Activated effector memory CD4-positive, alpha-beta T cell treated with Interleukin-2 at 50 U/mL for 16 hours (primary cell): ENCODE measurements around the gene ATP2B2.

Source experiments
- DNase-seq: peaks from one replicate; pipeline ENCODE4 v3.0.0-alpha.2; 2020

The ATP2B2 gene

DNA sequence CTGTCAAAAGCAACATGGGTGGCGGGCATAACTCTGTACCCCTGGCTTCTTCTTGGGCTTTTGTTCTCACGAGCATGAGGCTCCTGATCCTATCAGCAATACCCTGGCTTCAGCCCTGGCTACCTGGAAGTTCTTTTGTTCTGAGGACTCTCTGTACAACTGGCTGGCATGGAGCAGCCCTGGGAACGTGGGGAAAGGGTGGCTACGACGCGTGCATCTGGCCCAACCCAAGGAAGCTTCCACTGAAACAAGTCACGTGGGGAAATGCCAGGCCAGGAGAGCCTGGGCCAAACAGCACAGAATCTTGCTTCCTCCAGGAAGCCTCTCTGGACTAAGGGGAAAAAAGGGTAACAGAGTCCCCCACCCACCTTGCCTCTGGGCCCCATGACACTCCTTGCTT, 22.7 kb upstream of the ATP2B2 start:
- DNase-seq: no peak

DNA sequence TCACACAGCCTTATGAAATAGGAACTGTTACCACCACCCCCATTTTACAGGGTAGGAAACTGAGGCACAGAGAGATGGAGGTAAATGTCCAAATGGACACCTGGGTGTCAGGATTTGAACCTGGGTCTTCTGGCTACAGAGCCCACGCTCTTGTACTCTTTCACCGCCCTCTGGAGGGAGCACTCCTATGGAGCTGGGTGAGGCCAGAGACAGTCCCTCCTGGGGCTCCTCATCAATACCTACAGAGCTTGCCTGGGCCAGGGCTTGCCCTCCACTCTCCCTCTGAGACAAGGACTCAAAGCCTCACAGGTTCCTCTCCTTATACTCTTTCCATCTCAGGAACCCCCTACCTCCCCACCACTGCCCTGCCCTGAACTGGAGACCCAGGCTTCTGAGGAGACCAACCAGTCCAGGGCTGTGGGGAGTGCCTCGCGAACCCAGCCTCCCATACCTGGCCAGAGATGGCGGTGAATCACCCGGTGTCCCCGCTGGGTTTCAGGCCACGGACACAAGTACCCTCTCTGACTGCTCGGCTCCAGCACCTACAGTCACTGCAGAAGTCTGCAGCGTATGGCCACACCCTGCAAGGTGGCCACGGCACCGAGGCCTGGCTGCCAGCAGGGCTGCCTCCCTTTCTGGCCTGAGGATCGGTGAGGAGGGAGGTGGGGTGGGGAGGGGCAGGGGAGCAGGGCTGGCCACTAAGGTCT, 22.1 kb upstream of the ATP2B2 start:
- no peak for DNase-seq

DNA sequence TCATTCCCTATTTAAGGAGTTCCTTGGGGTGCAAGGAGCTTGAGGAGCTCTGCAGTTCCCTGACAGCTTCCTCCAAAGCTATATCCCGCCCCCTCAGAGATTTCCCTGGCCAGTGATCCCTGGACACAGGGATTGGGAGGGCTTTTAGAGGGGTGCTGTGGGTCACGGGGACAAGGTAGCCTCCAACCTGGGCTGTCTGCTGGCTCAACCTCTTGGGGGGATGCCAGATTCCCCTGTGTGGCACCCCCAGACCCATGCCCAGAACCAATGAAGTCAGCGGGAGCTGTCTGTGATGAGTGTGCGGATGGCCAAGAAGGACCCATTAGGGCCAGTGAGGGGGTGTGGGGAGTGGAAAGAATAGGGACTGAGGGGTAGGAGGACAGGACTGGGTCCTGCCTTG, 21.0 kb upstream of the ATP2B2 start:
- DNase-seq: no peak

DNA sequence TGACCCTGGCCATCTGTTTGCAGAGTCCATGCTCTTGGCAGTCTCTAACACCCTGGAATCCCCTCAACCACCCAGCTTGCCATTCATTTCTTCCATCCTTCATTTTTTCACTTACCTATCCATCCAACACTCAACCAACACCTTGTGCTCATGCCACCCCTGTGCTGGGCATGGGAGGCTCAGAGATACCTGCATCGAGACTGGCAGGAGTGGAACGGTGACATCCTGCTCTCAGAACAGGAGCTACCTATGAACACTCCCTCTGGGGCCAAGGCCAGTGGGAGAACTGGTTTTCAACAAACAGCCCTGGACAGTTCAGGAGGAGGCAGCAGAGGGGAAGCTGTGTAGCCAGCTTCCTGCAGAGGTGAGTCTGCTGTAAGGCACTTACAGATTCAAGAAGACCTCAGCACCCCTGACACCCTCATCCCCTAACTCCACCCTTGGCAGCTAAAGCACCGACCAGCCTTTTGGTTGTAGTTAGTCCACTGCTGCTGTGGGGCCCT, 19.5 kb upstream of the ATP2B2 start:
- DNase-seq: no peak

DNA sequence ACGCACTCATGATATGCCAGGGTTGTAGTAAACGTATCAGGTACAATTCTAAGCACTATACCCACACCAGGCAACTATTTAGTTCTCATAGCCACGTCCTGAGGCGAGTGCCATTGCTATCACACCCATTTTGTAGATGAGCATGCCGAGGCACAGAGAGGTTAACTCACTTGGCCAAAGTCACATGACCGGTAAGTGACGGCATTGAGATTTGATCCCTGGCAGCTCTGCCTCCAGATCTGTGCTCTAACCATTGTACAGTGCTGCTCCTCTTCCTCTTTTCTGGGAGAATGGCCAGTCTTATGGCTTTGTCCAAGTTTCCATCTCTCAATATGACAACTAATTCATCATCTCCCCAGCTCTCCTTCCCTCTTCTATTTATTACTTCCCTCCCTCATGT, 18.9 kb upstream of the ATP2B2 start:
- DNase-seq: no peak

DNA sequence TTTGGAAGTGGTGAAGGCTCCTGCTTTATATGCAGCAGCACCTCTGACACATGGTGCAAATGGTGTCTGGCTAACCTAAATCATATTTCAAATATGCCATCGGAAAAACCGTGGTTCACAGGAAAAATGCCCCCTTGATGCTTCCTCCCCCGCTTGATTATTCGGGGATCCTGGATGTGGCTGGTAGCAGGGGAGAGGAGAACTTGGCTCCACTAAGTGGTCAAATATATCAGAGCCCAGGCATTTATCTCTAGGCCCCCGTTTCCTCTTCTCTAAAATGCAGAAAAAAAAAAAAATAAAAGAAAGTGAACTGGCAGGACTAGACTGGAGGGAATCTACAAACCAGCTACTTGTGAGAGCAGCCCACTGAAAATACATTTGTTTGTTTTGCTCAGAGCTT, 18.2 kb upstream of the ATP2B2 start:
- DNase-seq: no peak

DNA sequence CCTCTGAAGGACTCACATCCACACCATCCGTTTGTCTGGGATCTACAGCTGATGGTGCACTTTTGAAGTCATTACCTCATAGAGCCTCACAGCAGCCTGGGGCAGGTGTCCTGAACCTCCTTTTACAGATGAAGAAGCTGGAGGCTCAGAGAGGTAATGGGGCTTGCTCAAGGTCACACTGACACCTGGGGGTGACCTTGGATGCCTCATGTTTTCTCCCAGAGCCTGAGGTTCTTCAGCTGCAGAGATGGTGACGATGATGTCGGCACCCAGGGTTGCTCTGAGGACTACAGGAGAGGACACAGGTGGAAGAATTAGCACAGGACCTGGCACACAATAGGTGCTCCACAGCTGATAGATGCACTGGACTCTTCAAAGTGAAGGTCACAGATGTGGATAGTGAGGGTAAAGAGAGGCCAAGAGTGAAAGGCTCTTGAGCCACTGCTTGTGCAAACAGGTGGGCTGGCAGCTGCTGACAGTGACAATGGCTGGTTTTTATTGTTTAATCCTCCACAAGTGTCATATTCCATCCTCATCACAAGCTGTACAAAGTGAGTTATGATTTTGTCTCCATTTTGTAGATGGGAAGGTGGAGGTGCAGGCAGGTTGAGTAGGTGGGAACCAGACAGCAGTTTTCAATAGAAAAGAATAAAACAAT, 17.4 kb upstream of the ATP2B2 start:
- no peak for DNase-seq

DNA sequence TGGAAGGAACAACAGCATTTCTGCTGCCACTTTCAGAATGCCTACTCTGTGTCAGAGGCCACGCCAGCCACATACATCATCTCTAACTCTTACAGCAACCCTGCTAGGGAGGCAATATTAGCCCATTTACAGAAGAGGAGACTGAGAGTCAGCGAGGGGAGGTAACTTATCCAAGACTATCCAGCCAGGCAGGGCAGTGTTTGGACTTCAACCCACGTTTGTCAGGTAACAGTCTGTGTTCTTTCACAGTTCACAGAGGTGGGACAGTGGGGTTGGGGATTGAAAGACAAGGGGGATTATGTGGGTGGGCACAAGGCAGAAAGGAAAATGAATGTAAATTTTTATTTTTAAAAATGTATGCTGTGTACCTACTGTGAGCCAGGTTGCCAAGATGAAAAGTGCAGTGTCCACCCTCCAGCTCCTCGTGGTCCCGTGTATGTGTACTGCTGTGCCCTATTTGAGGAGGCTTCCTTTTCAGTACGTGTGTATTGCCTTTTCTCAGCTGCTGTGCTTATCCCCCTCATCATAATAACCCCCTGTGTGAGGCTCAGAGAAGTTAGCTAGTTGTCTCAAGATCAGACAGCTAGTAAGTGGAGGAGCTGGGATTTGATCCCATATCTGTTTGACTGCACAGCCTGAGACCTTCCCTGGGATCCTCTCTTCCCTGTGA, 16.5 kb upstream of the ATP2B2 start:
- DNase-seq: no peak

DNA sequence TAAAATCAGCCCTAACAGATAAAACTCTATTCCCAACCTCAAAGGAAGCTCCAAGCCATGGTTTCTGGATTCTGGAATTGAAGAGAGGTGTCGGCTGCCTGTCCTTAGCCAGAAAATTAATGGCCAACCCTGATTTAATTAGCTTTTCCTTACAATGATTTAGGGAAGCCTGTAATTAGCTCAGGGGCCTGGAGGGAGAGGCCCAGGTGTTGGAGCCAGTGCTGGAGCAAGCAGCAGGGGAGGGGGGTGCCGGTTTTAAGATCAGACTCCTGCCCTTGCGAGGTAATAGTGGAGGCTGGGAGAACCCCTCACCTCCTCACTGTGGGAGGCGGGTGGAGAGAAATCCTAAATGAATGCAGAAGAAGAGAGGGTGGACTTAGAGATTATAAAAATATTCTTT, 14.7 kb upstream of the ATP2B2 start:
- DNase-seq: no peak

DNA sequence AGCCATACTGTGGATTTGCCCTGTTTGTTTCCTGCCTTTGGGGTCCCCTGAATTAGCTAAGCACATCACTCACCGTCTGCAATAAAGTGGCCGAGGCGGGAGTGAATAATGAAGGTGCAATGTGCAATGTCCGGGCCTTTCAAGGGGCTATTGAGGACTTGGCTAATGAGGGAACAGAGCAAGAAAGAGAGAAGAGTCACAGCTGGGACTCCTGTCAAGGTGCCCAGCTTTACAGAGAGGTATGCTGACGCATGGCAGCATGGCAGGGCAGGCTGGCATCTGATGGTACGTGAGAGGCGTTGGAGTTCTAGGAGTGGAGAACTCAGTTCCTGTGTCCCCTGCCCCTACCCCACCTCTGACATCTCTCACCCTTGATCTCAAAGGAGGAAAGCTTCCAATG, 13.8 kb upstream of the ATP2B2 start:
- DNase-seq: no peak

DNA sequence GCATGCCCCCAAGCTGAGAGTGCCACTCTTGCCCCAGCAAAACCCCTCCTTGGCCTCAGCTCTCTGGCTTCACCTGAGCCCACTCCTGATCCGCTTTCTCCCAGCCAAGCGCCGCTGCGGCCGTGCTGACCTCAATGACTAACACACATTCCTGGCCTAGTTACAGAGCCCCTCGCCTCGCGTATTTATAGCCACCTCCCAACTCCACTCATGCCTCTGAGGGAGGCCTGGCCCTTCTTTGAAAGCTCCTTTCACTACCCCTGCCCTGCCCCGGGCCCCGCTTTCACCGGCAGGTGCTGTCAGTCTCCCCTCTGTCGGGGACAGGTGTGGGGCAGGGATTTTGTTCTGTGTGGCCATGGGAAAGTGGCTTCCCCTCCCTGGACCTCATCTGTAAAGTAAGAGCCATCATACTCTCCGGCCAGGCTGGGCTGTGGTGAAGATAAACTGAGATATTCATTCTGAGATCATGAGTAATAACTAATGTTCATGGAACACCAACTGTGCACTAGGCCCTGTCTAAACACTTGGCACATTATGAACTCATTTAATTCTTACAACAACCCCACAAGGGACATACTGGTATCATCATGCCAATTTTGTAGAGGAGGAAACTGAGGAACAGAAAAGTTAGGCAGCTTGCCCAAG, 13.2 kb upstream of the ATP2B2 start:
- DNase-seq: no peak

DNA sequence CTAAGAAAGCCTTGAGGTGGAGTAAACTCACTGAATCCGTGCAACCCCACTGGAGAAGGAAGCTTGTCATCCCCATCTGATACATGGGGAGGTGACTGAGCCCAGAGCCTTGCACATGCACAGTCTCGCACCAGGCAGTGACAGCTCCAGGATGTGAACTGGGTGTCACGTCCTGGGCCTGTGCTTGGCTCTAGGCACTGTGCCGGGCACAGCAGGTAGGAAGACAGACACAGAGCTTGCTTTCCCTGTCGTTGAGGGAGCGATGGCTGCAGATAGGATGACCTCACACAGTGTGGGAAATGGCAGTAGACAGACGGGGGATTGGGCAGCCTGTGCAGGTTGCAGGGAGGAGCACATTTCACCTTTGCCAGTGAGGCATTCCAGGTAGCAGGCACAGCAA, 12.2 kb upstream of the ATP2B2 start:
- DNase-seq: no peak

DNA sequence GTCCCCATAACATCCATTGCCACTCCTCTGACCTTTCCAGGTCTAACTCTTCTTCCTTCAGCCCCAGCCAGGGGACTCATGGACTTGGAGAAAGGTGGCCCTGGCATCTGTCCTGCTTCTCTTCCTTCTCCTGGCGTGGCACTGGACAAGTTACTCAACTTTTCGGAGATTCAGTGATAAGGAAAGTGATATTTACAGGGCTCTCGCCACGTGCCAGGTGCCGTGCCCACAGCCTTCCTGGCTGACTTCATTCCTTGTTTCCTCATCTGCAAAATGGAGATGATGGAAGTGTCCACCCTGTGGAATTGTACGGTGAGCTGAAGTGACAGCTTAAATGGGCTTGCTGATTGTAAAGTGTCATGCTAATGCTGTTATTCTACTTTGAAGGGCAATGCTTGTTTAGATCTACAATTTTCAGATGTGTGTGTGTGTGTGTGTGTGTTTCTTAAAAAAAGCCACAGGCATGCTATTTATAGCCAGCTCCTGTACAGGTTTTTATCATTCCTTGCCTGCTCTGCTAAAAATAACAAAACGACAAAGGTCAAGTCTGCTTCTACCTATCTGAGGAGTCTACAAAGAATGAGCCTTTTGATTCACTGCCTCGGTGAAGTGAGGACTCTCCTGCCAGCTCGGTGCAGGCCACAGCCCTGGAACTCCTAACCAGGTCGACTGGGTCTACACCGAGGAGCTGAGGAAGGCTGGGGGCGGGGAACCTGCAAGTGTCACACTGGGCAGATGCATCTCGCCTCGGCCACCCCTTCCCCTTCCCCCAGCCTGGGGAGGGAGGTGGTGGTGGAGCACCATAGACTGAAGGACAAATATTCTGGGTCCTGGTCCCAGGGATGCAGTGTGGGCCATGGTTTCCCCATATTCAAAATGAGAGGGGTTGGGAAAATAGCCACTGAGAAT, 11.4 kb upstream of the ATP2B2 start:
- DNase-seq: no peak

DNA sequence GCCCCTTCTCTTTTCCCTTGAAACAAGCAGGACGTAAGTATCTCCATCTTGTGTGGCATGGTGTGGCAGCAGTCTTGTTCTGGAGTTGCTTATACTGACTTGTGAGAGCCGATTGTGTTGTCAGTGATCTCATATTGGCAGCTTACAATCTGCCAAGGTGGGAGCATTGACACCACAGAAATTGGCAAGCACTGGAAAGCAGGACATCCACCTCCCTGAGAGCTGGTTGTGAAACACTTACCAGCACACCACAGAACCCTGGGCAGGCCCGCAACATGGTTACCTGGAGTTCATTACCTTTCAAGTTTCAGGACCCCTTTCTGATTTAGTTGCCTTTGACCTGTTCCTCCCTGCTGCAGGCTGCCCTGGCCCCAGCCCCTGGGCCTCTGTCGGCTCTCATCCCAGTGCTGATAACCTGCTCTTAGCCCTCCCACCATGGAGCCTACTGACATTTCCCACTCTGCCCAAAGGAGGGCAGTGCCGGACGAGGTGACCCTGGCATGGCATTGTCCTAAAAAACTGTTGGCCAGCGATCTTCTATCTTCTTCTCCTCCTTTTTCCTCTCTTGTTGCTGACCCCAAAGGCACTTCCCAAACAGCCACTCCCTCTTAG, 10.6 kb upstream of the ATP2B2 start:
- no peak for DNase-seq

DNA sequence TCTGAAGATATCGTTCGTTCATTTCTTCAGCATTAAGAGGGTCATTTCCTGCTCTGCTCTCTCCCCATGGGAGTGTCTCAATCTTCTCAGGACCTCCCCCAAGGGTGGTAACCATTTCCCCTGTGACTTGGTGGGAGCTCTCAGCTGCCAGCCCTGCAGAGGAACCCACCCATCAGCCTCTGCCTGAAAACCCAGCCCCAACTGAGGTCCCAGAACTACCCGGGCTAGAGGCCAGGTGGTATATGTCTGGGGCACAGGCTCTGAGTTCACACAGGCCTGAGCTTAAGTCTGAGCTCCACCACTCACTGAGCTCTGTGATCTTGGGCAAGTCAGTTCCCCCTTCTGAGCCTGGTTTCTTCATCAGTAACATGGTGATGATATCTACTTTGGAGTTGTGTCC, 10.0 kb upstream of the ATP2B2 start:
- no peak for DNase-seq

DNA sequence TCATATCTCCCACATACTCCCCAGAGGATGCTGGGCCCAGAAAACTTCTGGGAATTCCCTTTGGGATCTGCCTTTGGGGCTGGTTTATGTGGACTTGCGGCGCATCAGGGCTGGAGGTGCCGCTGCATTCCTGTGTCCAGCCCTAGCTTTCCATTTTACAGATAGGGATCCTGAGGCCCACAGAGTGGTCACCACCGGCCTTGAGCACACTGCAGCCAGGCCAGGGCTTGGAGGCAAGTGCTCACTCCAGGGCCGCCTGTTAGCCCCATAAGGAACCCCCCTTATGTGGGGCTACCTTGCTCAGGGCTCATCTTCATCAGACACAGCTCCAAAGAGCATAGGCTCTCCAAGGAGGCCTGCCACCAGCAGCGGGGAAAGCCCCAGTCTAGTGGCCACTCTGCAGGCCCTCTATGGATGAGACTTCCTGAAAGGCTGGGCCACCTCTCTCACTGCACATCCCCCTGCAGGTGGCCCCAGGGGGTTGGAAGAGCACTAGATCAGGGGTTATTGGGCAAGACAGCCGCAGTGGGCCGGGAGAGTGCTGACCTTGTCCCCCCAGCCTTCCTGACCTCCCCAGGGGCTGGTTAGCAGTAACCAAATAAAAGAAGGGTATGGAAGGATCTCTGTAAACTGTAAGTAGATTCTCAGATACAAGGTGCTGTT, 9.2 kb upstream of the ATP2B2 start:
- DNase-seq: no peak

DNA sequence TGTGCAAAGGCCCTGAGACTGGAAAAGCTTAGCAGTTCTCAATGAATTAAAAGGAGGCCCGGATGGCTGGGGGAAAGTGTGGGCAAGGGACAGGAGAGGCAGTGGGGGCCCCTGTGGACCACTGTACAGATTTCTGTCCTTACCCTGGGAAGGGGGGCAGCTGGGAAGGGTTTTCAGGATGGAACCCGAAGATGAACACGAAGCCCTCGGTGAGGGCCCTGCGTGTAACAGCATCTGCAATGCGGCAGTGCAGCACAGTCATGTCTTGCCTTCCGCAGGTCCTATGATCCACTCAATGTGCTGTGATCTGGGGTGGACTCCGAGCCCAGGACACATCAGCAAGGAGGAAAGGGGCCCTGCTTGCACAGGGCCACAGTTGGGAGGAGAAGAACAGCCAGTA, 7.9 kb upstream of the ATP2B2 start:
- DNase-seq: no peak

DNA sequence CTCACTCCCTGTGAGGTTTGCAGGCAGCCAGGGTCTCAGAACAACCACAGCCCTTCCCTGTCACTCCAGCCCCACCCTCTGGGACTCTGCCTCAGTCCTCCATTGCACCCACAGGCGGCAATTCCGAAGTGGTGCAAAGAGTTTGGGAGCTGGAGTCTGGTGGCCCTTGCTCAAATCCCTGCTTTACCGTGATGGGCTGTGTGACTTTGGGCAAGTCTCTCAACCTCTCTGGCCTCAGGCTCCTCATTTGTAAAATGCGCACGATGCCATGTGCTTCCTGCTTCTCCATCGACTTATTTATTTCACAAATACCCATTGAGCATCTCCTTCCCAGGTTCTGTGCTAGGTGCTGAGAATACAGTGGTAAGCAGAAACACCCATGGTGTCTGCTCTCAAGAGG, 7.3 kb upstream of the ATP2B2 start:
- DNase-seq: no peak

DNA sequence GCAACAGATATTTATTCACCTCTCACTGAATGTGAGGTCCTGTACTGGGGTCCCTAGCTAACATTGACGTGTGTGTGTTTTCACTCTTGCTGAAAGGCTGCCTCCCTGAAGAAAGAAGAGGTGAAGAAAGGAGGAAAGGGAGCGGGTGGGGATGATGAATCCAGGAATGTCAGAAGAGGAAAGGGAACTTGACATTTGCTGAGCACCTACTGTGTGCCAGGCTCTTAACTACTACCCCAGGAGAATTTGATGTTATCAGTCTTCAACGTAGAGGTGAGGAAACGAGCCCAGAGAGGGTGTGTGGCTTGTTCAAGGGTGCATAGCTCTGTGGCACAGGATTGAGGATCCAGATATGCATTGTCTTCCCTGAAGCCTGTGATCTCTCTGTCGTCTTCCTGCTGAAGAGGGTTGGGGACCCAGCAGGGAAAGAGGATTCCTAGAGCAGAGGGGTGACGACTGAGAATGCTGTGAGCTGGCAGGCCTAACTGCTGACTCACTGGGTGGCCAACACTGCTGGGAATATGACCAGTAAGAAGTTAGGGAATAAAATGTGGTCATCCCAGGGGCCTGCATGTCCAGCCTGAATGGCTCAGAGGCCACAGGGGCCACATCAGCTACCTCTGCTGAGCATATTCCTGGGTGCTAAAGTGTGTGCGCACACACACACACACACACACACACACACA, 6.6 kb upstream of the ATP2B2 start:
- DNase-seq: no peak

DNA sequence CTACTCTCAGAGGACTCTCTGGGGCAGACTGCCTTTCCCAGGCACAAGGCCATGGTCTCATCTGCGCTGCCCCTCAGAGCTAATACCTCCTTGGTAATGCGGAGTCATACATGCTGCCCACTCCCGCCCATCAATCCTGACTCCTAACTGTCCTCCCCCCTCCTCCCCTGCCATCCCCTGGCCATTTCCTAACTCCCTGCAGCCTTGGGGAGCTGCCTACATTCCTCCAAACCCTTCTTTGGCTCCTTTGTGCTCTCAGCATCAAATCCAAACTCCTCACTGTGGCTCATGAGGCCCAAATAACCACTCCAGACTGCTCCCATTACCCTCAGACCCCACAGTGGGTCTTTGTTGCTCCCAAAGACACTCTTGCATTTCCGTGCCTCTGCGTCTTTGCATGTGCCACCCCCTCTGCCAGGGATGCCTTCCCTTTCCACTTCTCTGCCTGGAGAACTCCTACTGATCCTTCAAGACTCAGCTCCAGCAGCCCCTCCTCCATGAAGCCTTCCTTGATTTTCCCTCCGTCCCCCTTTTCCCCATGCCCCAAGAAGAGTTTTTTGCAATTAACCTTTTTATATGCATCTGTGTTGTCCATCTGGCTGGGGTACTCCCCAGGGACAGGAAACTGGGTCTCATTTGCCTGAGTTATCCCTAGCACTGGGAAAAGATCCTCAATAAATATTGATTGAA, 5.5 kb upstream of the ATP2B2 start:
- DNase-seq: no peak
